H54 (cell line): ENCODE data around the gene AADAC.
"Not testable (repeated sequence)": the region's sequence is repeated elsewhere in the genome, so short reads cannot be mapped to it uniquely, and the experiment has no call there.

Experiments used
- DNase-seq: peaks from one replicate; pipeline ENCODE4 v3.0.0; 2011; ENCODE audit warnings: low spot score, mixed read lengths; ENCODE audit not compliant: insufficient read length
- FAIRE-seq: peaks from 3 replicates; lab custom pipeline; 2011; peaks lifted over from hg19 to GRCh38; lab: Jason Lieb, UNC
- POLR2A ChIP-seq: IDR thresholded peaks from 2 replicates; pipeline ENCODE4 v1.6.1; 2011; ENCODE audit warnings: low read depth, mild to moderate bottlenecking, low read length

AADAC gene, protein sequence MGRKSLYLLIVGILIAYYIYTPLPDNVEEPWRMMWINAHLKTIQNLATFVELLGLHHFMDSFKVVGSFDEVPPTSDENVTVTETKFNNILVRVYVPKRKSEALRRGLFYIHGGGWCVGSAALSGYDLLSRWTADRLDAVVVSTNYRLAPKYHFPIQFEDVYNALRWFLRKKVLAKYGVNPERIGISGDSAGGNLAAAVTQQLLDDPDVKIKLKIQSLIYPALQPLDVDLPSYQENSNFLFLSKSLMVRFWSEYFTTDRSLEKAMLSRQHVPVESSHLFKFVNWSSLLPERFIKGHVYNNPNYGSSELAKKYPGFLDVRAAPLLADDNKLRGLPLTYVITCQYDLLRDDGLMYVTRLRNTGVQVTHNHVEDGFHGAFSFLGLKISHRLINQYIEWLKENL

DNA sequence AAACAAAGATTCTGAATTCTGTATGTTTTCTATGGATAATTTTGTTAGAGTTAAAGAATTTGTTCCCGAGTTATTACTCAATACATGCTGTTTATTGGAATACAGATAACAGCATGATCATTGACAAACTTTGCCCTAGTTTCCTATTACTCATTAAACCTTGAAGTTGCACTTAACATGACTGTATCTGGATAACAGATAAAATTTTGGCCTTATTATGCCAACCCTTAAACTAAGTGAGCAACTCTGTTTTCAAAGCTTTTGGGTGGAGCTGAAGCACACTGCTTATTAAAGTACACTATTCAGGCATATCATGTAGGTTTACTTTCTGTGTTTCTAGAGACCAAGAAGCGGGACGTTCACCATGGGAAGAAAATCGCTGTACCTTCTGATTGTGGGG is at the start of gene AADAC:
TSS of gene AADAC (plus strand) at position 318 of the 400 bp plus-strand sequence. CDS start at position 365, 47 bp downstream.
- no peak for TF ChIP-seq POLR2A
- FAIRE-seq: no peak
- no peak for DNase-seq

DNA sequence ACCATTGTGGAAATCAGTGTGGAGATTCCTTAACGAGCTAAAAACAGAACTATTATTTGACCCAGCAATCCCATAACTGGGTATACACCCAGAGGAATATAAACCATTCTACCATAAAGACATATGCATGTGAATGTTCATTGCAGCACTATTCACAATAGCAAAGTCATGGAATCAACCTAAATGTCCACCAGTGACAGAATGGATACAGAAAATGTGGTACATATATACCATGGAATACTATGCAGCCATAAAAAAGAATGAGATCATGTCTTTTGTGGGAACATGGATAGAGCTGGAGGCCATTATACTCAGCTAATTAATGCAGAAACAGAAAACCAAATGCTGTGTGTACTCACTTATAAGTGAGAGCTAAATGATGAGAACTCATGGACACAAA is 49.2 kb upstream of the AADAC start:
- not testable (repeated sequence) for FAIRE-seq, DNase-seq

DNA sequence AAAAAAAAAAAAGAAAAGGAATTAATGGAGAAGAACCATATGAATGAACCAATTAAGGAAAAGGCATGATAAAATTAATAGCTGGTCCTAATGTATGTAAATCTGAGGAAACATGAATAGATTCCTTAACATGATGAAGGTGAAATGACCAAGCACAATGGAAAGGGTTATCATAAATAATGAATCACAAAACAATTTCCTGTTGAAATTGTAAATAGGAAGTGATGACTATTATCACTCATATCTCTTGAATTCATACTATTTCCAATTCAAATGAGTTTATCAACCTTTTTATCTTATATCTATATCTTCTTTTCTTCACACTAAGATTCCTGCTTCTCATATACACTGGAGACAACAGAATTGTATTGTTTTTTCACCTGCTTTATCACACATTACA is 48.2 kb upstream of the AADAC start:
- DNase-seq (no peak), FAIRE-seq (peak; percentile 87)
- no peak for TF ChIP-seq POLR2A

DNA sequence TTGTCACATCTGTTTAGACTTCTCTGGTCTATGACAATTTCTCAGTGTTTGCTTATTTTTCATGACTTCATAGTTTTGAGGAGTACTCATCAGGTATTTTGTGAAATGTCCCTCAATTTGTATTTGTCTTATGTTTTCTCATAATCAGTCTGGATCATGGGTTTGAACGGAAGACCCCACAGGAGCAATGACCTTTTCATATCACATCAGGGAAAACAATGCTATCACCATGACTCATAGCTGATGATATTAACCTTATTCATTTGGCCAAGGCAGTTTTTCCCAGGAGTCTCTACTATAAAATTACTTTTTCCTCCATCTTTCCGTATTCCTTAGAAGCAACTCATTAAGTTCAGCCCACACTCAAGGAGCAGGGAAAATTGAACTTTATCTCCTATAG is 47.5 kb upstream of the AADAC start:
- FAIRE-seq (peak; percentile 85), DNase-seq (no peak)
- no peak for TF ChIP-seq POLR2A

DNA sequence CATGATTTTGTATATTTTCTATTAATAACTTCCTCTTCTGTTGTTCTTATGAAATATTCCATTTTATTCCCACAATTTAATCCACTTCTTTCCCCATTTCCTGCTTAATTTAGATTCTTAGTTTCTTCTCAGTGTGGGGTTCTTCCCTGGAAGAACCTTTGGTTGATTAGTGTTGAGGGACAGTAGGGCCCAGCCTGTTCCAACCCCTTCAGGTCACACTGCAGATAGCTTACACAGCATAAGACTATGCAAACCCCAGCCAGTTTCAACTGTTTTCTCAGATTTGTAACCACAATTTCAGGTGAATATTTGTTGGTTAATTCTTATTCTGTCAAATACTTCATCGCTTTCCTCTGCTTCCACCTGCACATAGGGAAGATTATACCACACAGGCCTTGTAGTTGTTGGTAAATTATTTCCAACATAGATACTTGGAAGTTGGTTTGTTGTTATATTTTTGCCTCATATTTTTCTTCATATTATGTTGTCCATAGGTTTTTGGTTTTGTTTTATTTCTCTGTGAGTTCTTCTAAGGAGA is 45.5 kb upstream of the AADAC start:
- DNase-seq (no peak), FAIRE-seq (no peak)
- TF ChIP-seq POLR2A: no peak

DNA sequence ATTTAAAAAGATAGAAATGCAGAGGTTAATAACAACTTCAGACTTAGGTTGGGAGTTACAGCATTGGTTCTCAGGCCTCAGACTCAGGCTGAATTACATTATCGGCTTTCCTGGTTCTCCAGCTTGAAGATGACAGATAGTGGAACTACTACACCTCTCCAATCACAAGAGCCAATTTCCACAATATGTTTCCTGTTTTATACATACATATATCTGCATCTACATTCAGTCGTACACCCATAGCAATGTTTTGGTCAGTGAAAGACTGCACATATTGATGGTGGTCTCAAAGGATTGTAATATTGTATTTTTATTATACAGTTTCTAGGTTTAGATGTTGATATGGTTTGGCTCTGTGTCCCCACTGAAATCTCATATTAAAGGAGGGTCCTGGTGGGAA is 44.7 kb upstream of the AADAC start:
- no peak for DNase-seq
- no peak for FAIRE-seq

DNA sequence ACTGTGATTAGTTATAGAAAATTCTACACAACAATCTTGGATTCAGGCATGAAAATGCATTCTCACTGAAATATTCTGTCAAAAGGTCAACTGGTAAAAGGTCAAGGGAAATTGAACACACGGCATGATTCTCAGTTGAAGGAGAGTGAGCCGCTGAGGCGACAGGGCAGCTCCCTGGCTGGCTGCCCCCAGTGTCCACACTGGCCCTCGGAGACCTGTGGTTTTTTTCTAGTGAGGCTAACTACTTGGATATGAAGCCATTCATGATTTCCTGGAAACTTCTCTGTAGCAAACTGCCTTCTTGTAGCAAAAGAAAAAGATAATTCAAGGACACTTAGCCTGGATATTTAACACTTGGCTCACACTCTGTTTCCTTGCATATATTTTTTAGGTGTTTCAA is 43.0 kb upstream of the AADAC start:
- FAIRE-seq: no peak
- TF ChIP-seq POLR2A: no peak
- no peak for DNase-seq

More for the DNA sequence above, 44.7 kb upstream of the AADAC start:
- TF ChIP-seq POLR2A: no peak

DNA sequence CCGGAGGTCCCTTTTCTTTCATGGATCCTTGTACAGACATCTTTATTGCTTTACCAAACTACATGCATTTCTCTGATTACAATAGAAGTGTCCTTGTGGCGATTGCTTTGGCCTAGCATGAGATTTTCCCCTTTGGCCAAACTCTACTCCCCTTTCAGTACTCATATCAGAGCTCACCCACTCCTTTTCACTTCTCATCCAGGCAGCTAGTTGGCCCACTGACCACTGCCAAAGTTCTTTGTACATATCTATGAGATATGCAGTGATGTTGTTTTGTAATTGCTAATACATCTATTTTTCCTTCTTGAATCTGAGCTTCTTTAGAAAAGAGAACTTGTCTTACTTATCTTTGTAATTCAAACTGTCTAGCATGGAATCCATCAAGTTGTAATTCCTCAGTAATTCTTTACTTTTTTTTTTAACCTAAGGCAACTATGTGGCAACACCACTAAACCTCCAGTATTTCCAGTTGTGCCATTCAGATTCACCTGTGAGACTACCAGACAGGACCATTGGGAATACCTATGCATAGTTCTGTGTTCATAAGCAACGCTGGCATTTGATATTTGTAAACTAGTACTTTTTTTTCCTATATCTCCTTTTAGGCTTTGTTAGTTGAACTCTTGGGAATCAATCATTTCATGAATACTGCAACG is 41.0 kb upstream of the AADAC start:
- FAIRE-seq: no peak
- DNase-seq: no peak
- no peak for TF ChIP-seq POLR2A

DNA sequence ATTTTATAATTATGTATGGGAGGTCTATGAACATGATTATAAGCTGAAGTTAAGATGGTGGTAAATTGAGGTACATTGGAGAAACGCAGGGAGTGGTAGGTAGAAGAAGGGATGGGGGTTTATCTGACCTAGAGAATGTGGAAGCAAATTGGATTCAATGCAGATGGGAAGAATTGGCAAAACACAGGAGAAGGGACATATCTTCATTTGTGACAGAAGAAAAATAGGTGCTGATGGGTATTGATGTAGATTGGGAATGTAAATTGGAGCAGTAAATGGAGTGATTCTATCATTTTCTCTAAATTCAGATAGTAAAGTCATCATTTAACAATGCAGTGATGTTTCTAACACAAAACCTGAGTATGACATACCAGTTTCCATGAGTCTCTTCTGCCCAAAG is 39.7 kb upstream of the AADAC start:
- FAIRE-seq (no peak), DNase-seq (no peak)
- no peak for TF ChIP-seq POLR2A

DNA sequence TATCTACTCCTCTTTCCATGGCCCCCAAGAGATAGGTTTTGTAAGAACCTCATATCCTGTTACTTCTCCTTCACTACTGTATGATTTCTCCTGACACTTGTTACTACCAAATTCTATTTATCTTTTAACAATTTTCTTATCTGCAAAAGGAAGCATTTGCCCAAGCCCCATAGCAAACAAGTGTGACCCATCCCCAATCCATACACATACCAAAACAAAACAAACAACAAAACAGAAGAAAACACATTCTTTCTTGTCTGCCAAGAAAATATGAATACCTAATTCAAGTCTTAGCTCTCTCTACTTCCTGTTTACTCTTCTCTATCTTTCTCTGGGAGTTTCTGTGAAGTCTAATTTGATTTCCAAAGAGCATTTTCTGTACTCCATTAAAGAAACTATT is 39.0 kb upstream of the AADAC start:
- DNase-seq: no peak

DNA sequence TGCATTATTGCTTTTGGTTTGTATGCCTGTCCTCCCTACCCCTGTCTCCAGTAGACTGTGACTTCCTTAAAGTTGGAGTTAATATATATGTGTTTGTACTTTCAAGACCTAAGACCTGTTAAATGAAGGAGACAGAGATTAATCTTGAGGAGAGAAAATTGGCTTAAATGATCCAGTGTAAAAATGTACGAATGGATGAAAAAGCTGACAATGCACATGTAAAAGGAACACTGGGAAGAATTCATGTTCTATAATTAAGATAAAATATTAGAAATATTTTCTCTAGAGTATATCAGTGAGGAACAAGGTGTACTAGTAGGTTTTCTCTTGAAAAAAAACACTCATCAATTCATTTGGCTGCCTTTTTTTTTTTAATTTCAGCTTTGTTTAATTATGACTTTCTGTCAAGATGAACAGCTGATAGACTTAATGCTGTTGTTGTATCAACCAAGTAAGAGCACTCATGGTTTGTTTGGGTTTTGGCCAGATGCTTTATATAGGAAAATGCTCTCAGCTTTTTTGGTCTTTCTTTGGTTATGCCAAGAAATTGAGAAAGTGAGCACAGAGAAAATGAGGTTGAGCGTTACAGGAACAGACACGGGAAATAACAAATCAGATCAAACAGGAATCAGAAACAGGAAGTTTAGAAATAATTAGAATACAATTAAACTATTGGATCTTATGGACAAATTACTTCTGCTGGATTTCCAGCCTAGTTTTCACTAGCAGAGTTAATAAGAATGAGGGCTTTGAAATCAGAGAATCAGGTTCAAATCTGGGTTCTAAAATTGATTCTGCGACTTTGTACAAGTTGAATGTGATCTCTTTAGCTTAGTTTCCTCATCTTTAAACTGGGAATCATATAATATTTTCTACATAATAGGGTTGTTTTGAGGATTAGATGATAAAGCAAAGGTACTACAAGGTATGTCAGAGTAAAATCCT is 38.3 kb upstream of the AADAC start:
- FAIRE-seq (no peak), DNase-seq (no peak)
- no peak for TF ChIP-seq POLR2A

More for the DNA sequence above, 39.0 kb upstream of the AADAC start:
- no peak for FAIRE-seq
- TF ChIP-seq POLR2A: no peak

DNA sequence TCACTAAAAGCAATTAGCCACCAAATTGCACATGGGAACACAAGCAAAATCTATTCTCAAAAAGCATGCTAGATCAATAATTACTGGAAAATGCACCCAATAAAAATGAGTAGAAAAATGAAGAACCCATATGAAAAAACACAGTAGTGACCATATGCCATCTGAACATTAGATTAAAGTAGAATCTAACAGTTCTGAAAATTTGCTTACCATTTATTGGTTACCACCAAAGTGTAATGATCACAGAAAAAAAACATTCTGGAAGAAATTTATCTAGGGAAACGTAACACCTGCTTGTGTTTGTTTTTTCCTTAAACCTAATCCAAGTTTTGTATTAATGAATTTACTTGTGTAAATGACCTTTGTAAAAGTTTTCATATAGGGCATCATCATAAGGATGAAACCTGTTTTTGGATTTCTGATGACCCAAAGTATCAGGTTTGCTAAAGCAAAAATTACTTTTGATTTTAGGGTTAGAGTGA is 37.6 kb upstream of the AADAC start:
- DNase-seq: no peak
- no peak for FAIRE-seq
- no peak for TF ChIP-seq POLR2A

DNA sequence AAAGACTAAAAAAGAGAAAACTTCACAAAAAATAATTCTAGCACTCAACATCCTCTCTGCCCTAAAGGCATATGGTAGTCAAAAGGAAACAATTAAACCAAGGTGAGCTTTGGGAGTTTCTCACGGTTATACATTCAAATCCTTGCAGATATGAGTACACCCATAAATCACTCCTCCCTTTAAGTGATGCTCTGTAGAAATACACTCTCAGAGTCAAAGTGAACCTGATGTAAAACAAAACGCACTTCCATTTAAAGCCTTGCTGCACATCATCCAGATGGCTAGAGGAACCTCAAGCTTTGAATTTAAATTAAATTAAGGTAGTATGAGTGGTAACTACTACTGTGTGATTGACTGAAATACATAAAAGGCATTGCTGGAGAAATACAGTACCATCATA is 36.0 kb upstream of the AADAC start:
- DNase-seq (no peak), FAIRE-seq (no peak)
- no peak for TF ChIP-seq POLR2A

DNA sequence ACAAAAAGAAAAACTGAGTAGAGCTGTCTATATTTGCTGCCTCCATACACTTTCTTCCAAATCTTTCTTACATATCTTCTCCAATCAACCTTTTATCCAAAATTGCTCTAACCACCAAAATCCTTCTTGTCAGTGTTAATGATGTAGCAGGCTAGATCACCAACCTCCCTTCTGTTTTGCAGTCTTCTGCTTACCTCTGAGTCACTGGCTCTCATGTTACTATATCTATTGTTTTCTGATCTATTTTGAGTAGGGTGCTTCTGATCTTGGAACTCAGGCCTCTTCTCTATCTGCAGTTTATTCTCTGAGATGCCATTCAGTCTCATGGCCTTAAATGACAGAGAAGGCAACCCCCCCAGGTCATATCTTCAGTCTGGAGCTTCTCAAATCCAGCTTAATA is 26.3 kb upstream of the AADAC start:
- no peak for TF ChIP-seq POLR2A
- FAIRE-seq (no peak), DNase-seq (no peak)
